Body of pancreas (tissue), 4 donors: ENCODE results near the gene PDE4D. TPM values are rescaled to one million over a fixed set of nuclear protein-coding genes. Genes with fewer than 3 reads are reported as not detected.

Source experiments
- ATAC-seq: fragments of 150-250 bp; one replicate; pipeline ENCODE4 v1.9.1; 2016
- DNase-seq, 4 donors: peaks; one replicate each; pipeline ENCODE4 v3.0.0-alpha.2; 2019
- H3K27ac ChIP-seq, 4 donors: fragments of 200-600 bp; sonication (generic); 1 replicate in 3 of 4; 2 replicates in 1 of 4; pipeline versions ENCODE4 v1.5.1 to v1.6.1; 2016 to 2019; ENCODE audit warnings: mild to moderate bottlenecking in 1 of 4, mixed read lengths in 1 of 4, moderate library complexity in 1 of 4
- H3K27me3 ChIP-seq, 2 donors: fragments of 200-600 bp; sonication (generic); one replicate each; pipeline ENCODE4 v1.6.0; 2016; ENCODE audit warnings: mild to moderate bottlenecking in 1 of 2
- H3K36me3 ChIP-seq, 2 donors: fragments of 200-600 bp; sonication (generic); replicated peaks in 1 of 2; 2 replicates each; pipeline ENCODE4 v1.5.1; 2016; ENCODE audit warnings: low read depth in 2 of 2; ENCODE audit not compliant: insufficient read depth in 1 of 2
- H3K4me1 ChIP-seq: fragments of 200-600 bp; sonication (generic); one replicate; pipeline ENCODE4 v1.6.0; 2016
- H3K4me3 ChIP-seq, 2 donors: fragments of 200-600 bp; sonication (generic); 1 replicate in 1 of 2; 2 replicates in 1 of 2; pipeline ENCODE4 v1.5.1; 2016 to 2019
- H3K9me3 ChIP-seq, 3 donors: fragments of 200-600 bp; sonication (generic); 1 replicate in 2 of 3; 2 replicates in 1 of 3; pipeline ENCODE4 v1.5.1; 2016
- POLR2A ChIP-seq, 3 donors: fragments of 450-650 bp; IDR thresholded peaks; one replicate each; pipeline ENCODE4 v1.6.1; 2016; ENCODE audit warnings: antibody characterized with exemption in 3 of 3, mild to moderate bottlenecking in 2 of 3
- WGBS, 2 donors: methylation state at CpG; one replicate each; pipeline ENCODE4 v1.1.5; 2017; 5-methylcytosine and 5-hydroxymethylcytosine counted together
- intact Hi-C: fragments of 100-400 bp; cut with DNase I; formaldehyde crosslinking; loops from one replicate; pipeline ENCODE4 v1.15.1; 2023
- total RNA-seq, 2 donors: library from RNA; depleted of rRNA; stranded (reverse); fragments of >200 nt; gene quantifications; one replicate each; pipeline ENCODE4 v1.1.0, GENCODE V29; 2016
- TF ChIP-seq, protein P1 (sequence below), 7 experiments: fragments of 450-650 bp in 4 of 7; fragments of 200-600 bp in 3 of 7; sonication (generic) in 3 of 7; IDR thresholded peaks; one replicate each; pipeline ENCODE4 v1.5.1; 2016 to 2019; ENCODE audit warnings: antibody characterized with exemption in 7 of 7

The PDE4D gene
- total RNA-seq, 2 donors from 2014 or later = 8.6 to 9.2 TPM

DNA sequence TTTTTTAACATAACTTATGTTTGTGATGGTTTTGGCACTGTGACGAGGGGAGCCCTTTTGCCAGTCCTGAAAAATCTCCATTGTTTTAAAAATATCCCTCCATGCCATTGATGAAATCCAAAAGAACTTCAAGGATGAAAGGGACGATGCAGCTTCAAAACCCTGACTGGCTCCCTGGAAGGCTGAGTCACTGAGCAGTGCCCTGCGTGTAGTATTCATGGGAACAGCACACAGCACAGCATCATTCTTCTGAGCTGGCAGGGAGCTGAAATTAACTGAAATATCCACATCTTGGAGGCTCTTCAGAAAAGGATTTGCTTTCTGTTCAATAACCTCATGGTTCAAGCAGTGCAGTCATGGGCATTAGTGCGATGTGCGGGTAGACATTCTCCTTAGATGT is 29.7 kb downstream of the PDE4D start:
- no peaks in the 10 kb centered on the region for H3K36me3 ChIP-seq
- ATAC-seq (no peak), DNase-seq (no peak)
- no peaks in the 10 kb centered on the region for H3K27me3 ChIP-seq
- H3K27ac ChIP-seq = no peak overlapping the region
- H3K4me1 ChIP-seq = no peaks in the 10 kb centered on the region
- 76 to 79% methylated on average over 5 of the region's 5 CpGs for WGBS, 2 donors
- intact Hi-C loops = no loop called here
- no peak for TF ChIP-seq POLR2A (IDR thresholded peaks at IDR 0.05)
- H3K9me3 ChIP-seq = no peaks in the 10 kb centered on the region
- no peak overlapping the region for H3K4me3 ChIP-seq

DNA sequence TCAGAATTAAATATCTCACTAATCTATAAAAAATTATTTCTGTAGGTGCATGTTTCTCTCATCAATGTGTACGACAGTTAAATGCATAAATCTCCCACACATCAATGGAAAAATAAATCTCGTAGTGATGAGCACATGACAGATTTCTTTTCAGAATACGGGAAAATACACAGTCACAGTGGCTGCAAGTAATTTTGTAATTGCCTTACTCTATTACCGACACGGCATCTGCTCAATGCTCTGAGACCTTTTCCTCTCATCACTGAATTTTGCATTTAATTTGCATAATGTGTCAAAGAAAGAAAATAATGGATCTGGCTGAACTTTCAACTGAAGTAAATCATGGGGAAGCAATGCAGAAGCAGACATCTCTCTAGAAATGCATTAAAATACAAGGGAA is 37.2 kb downstream of the PDE4D start:
- ATAC-seq (no peak), DNase-seq (no peak)
- Histone ChIP-seq H3K4me1 (no peaks in the 10 kb centered on the region), H3K27ac (no peak overlapping the region), H3K4me3 (no peak overlapping the region), H3K27me3 (no peaks in the 10 kb centered on the region), H3K9me3 (no peaks in the 10 kb centered on the region), H3K36me3 (no peaks in the 10 kb centered on the region)
- TF ChIP-seq, protein P1, sequence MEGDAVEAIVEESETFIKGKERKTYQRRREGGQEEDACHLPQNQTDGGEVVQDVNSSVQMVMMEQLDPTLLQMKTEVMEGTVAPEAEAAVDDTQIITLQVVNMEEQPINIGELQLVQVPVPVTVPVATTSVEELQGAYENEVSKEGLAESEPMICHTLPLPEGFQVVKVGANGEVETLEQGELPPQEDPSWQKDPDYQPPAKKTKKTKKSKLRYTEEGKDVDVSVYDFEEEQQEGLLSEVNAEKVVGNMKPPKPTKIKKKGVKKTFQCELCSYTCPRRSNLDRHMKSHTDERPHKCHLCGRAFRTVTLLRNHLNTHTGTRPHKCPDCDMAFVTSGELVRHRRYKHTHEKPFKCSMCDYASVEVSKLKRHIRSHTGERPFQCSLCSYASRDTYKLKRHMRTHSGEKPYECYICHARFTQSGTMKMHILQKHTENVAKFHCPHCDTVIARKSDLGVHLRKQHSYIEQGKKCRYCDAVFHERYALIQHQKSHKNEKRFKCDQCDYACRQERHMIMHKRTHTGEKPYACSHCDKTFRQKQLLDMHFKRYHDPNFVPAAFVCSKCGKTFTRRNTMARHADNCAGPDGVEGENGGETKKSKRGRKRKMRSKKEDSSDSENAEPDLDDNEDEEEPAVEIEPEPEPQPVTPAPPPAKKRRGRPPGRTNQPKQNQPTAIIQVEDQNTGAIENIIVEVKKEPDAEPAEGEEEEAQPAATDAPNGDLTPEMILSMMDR (IDR thresholded peaks at IDR 0.05) = no peak
- TF ChIP-seq POLR2A (IDR thresholded peaks at IDR 0.05) = no peak
- 68 to 72% methylated on average over 5 of the region's 5 CpGs for WGBS, 2 donors
- intact Hi-C loops = no loop called here

DNA sequence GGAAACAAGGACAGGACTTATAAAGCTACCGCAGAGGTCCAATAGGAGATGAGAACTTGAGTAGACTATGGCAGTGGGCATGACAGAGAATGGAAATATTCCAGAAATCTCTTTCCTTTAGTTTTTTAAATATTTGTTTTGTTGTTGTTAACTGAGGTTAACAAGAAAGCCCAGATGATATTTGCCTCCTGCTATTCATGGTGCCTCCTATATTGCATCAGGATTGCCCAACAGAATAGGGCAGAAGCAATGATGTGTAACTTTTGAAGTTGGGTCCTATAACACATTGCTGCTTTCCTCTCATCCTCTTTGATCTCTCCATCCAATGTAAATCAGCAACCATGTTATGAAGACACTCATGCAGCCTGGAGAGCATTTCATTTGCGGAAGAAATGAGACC is 42.8 kb downstream of the PDE4D start:
- WGBS, 2 donors = 94 to 98% methylated on average over 2 of the region's 2 CpGs
- intact Hi-C loops = no loop called here
- DNase-seq (no peak), ATAC-seq (no peak)
- Histone ChIP-seq H3K27me3 (no peaks in the 10 kb centered on the region), H3K4me1 (no peaks in the 10 kb centered on the region), H3K4me3 (no peak overlapping the region), H3K9me3 (no peaks in the 10 kb centered on the region), H3K27ac (no peak overlapping the region), H3K36me3 (no peaks in the 10 kb centered on the region)
- TF ChIP-seq, protein P1 (IDR thresholded peaks at IDR 0.05) = no peak
- TF ChIP-seq POLR2A (IDR thresholded peaks at IDR 0.05) = no peak

DNA sequence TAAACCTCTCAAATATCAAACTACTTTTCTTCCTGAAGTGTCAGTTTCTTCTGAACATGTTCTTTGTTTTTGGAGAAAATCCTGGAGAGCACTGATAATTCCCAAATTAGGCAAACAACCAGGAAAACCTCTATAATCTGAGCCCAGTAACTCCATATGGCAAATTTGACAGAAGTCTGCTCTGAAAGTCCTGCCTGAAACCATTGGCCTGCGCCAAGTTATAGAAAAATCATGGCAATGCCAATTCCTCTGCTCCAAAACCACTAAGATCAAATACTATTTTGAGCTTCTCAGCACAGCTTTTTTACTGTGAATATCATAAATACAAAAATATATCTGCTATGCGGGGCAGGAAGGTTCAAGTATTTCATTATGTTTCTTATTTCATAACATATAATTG is 45.9 kb downstream of the PDE4D start:
- no peak overlapping the region for H3K4me3 ChIP-seq
- intact Hi-C loops = no loop called here
- no peak for TF ChIP-seq POLR2A (IDR thresholded peaks at IDR 0.05)
- TF ChIP-seq, protein P1 (IDR thresholded peaks at IDR 0.05) = no peak
- no peaks in the 10 kb centered on the region for H3K27me3 ChIP-seq
- H3K4me1 ChIP-seq = no peaks in the 10 kb centered on the region
- no peak overlapping the region for H3K27ac ChIP-seq
- no peaks in the 10 kb centered on the region for H3K36me3 ChIP-seq
- 90 to 91% methylated on average over 2 of the region's 2 CpGs for WGBS, 2 donors
- H3K9me3 ChIP-seq = no peaks in the 10 kb centered on the region
- no peak for ATAC-seq
- no peak for DNase-seq

DNA sequence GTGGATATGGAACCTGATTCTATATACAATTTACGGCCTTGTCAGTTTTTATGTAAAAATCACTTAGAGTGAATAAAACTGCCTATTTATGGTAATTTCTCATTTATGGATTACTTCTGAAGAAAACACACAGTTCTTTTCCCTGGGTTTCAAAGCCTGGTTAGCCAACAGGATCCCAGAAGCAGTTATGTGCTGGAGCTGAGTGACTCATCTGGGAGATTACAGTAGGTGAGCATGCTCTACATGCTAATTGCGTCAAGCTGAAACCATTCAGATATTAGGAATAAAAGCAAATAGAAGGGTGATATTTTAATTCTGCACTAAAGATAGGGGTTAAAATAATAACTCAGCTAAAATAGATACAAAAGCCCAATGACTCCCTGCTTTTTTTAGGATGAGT is 47.8 kb downstream of the PDE4D start:
- no peaks in the 10 kb centered on the region for H3K4me1 ChIP-seq
- no peak for DNase-seq
- H3K27ac ChIP-seq = no peak overlapping the region
- H3K27me3 ChIP-seq = no peaks in the 10 kb centered on the region
- H3K36me3 ChIP-seq = no peaks in the 10 kb centered on the region
- no peaks in the 10 kb centered on the region for H3K9me3 ChIP-seq
- ATAC-seq = no peak
- intact Hi-C loops = no loop called here
- no peak for TF ChIP-seq POLR2A (IDR thresholded peaks at IDR 0.05)
- TF ChIP-seq, protein P1 (IDR thresholded peaks at IDR 0.05) = no peak
- 95 to 96% methylated on average over 2 of the region's 2 CpGs for WGBS, 2 donors
- no peak overlapping the region for H3K4me3 ChIP-seq
